Glutamatergic neuron (in vitro differentiated cells): ENCODE measurements around the gene MYCN. TPM values are rescaled to one million over a fixed set of nuclear protein-coding genes. Genes with fewer than 3 reads are reported as not detected.

Source experiments
- DNase-seq: peaks from one replicate; pipeline ENCODE4 v3.0.0; 2022
- H3K27ac Mint-ChIP-seq: one replicate; pipeline ENCODE4 v1.8.0; 2020; ENCODE audit warnings: mild to moderate bottlenecking, mixed read lengths, inconsistent platforms; ENCODE audit not compliant: unreplicated experiment
- H3K27me3 Mint-ChIP-seq: one replicate; pipeline ENCODE4 v1.8.0; 2020; ENCODE audit warnings: mild to moderate bottlenecking, moderate library complexity, mixed read lengths, inconsistent platforms; ENCODE audit not compliant: unreplicated experiment
- H3K36me3 Mint-ChIP-seq: one replicate; pipeline ENCODE4 v1.8.0; 2020; ENCODE audit warnings: mild to moderate bottlenecking, mixed read lengths, inconsistent platforms; ENCODE audit not compliant: unreplicated experiment
- H3K4me1 Mint-ChIP-seq: one replicate; pipeline ENCODE4 v1.8.0; 2020; ENCODE audit warnings: mild to moderate bottlenecking, low read depth, mixed read lengths, inconsistent platforms; ENCODE audit not compliant: unreplicated experiment
- H3K4me3 Mint-ChIP-seq: one replicate; pipeline ENCODE4 v1.8.0; 2020; ENCODE audit warnings: mild to moderate bottlenecking, mixed read lengths, inconsistent platforms; ENCODE audit not compliant: unreplicated experiment
- H3K9me3 Mint-ChIP-seq: one replicate; pipeline ENCODE4 v1.8.0; 2020; ENCODE audit warnings: mild to moderate bottlenecking, moderate library complexity, mixed read lengths, inconsistent platforms; ENCODE audit not compliant: unreplicated experiment
- long read RNA-seq: library from polyadenylated mRNA; unstranded; transcript quantifications from one replicate; pipeline ENCODE4 v2.0.0, GENCODE V29; 2020; ENCODE audit not compliant: unreplicated experiment
- total RNA-seq: library from RNA; stranded (reverse); fragmentation: NEBNext Ultra II Directional; extraction: Animal tissue kit (Norgen Biotek cat#: 25700); gene quantifications from one replicate; pipeline ENCODE4 v1.2.1, GENCODE V29; 2021; ENCODE audit not compliant: unreplicated experiment
- TF ChIP-seq, protein P1 (sequence below): fragments of 200-600 bp; sonication (generic); IDR thresholded peaks from one replicate; pipeline ENCODE4 v1.5.0; 2021; ENCODE audit not compliant: partially characterized antibody, unreplicated experiment

MYCN gene
- 43.8 TPM for total RNA-seq
- long read RNA-seq, partial matches to known transcripts: 2 of 3 reads
- long read RNA-seq, other reads (novel, unspliced or antisense): 0 of 3 reads

GRCh38 chr2:15939854-15940660, at the start of gene MYCN:
Gene MYCN (plus strand): TSS chr2:15940550. CDS start chr2:15942065, 1,515 bp downstream.
- Mint-ChIP-seq H3K4me1 (peaks cover 12% of the 10 kb centered on the region), H3K4me3 (peak within 1 kb of the TSS; percentile 94), H3K36me3 (peaks cover under 1% of the 10 kb centered on the region), H3K9me3 (peaks cover 23% of the 10 kb centered on the region), H3K27me3 (peaks cover 18% of the 10 kb centered on the region), H3K27ac (peak within 1 kb of the TSS; percentile 96)
- DNase-seq: peak; percentile 88
- TF ChIP-seq, protein P1, sequence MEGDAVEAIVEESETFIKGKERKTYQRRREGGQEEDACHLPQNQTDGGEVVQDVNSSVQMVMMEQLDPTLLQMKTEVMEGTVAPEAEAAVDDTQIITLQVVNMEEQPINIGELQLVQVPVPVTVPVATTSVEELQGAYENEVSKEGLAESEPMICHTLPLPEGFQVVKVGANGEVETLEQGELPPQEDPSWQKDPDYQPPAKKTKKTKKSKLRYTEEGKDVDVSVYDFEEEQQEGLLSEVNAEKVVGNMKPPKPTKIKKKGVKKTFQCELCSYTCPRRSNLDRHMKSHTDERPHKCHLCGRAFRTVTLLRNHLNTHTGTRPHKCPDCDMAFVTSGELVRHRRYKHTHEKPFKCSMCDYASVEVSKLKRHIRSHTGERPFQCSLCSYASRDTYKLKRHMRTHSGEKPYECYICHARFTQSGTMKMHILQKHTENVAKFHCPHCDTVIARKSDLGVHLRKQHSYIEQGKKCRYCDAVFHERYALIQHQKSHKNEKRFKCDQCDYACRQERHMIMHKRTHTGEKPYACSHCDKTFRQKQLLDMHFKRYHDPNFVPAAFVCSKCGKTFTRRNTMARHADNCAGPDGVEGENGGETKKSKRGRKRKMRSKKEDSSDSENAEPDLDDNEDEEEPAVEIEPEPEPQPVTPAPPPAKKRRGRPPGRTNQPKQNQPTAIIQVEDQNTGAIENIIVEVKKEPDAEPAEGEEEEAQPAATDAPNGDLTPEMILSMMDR: peak; percentile 24

GRCh38 chr2:15890936-15891905, 49.1 kb upstream of the MYCN start:
- peak overlapping the region; percentile 58 for H3K4me3 Mint-ChIP-seq
- H3K27me3 Mint-ChIP-seq: peaks cover 18% of the 10 kb centered on the region
- TF ChIP-seq, protein P1: no peak
- peaks cover 44% of the 10 kb centered on the region for H3K4me1 Mint-ChIP-seq
- no peak for DNase-seq
- peaks cover 17% of the 10 kb centered on the region for H3K9me3 Mint-ChIP-seq
- peak overlapping the region; percentile 99 for H3K27ac Mint-ChIP-seq
- H3K36me3 Mint-ChIP-seq: no peaks in the 10 kb centered on the region

DNA sequence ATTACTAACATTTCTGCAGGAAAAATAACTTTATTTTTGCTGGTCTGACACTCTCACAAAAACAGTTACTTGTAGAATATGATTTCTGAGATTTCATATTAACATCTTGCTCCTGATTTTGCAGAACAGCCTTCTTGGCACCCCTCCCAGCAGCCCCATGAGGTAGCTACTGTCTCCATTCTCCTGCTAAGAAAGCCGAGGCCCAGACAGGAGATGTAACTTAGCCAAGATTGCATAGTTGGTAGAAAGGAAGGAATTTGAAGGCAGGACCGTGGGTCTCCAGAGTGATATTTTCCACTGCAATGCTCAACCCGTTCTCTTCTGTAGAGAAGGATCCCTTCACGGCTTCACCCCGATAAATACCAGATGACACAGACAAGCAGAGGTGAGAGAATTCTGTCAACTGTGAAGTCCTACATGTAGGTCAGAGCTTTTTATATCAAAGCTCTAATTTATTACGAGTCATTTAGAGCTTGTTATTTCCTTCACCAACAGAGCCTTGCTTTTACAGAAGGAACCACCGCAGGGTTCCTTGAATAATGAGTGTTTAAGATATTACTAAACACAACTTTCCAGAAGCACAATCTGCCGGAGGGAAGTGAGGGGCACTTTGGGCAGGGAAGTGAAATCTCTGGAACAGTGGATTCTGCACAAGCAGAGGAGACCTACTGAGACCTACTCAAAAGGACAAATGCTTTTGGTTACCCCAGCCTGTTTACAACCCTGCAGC, 48.0 kb upstream of the MYCN start:
- TF ChIP-seq, protein P1: no peak
- Mint-ChIP-seq H3K36me3 (peaks cover 5% of the 10 kb centered on the region), H3K9me3 (peaks cover 17% of the 10 kb centered on the region), H3K27me3 (peaks cover 16% of the 10 kb centered on the region), H3K27ac (peak overlapping the region; percentile 5), H3K4me1 (peaks cover 42% of the 10 kb centered on the region), H3K4me3 (no peak overlapping the region)
- no peak for DNase-seq

- peaks cover 35% of the 10 kb centered on the region for H3K4me1 Mint-ChIP-seq
- H3K4me3 Mint-ChIP-seq: no peak overlapping the region
- no peak for DNase-seq
- no peak overlapping the region for H3K27ac Mint-ChIP-seq
- H3K27me3 Mint-ChIP-seq: peaks cover 16% of the 10 kb centered on the region
- TF ChIP-seq, protein P1: no peak
- peaks cover 20% of the 10 kb centered on the region for H3K9me3 Mint-ChIP-seq
- peaks cover 5% of the 10 kb centered on the region for H3K36me3 Mint-ChIP-seq
Observed at GRCh38 chr2:15893085-15893484, 47.3 kb upstream of the MYCN start.
